ENCODE data around the gene GGT1. TPM values are rescaled to one million over a fixed set of nuclear protein-coding genes. Genes with fewer than 3 reads are reported as not detected.
A peak's percentile ranks its signal among the peaks of the same experiment; 100 is the strongest.
"Not testable (repeated sequence)": the region's sequence is repeated elsewhere in the genome, so short reads cannot be mapped to it uniquely, and the experiment has no call there.

Gene GGT1
- total and polyA plus RNA-seq, 2 of the 8 experiments (the other 6 are each of a cell fraction or from before 2014, with no cell fraction given): 14.4 to 29.2 TPM

- H4K8ac ChIP-seq (ENCODE audit: extremely low read depth, insufficient read depth, low read length); H3K79me2 ChIP-seq (ENCODE audit: control insufficient read depth in 1 of 2, insufficient read depth in 2 of 2, low read length in 2 of 2); H4K91ac ChIP-seq (replicated peaks; ENCODE audit: insufficient read length, low read length); H3K4me2 ChIP-seq (ENCODE audit: insufficient read depth in 1 of 2, low read depth in 2 of 2, low read length in 2 of 2); H3K36me3 ChIP-seq (ENCODE audit: control insufficient read depth in 2 of 4, insufficient read depth in 4 of 4, low read length in 3 of 4); H3K27me3 ChIP-seq (replicated peaks in 1 of 4; ENCODE audit: control insufficient read depth in 3 of 4, extremely low read depth in 1 of 4, insufficient read depth in 3 of 4, low read length in 3 of 4); H4K20me1 ChIP-seq (replicated peaks in 1 of 2; ENCODE audit: control insufficient read depth in 1 of 2, insufficient read depth in 2 of 2, low read length in 2 of 2); H3K4ac ChIP-seq (replicated peaks; ENCODE audit: insufficient read length, low read depth, low read length); FAIRE-seq; H2BK5ac ChIP-seq (ENCODE audit: low read depth, low read length); CTCF ChIA-PET (ENCODE audit: partially characterized antibody); H2BK20ac ChIP-seq (ENCODE audit: low read length); H2AK5ac ChIP-seq (ENCODE audit: low read depth, low read length); H3K23me2 ChIP-seq (ENCODE audit: low read depth, low read length); H3K79me1 ChIP-seq (ENCODE audit: low read depth, low read length); H3K9ac ChIP-seq (replicated peaks in 1 of 4; ENCODE audit: extremely low read depth in 1 of 4, low read depth in 3 of 4, low read length in 3 of 4); H3K14ac ChIP-seq (ENCODE audit: insufficient read length); H3K9me3 ChIP-seq (ENCODE audit: insufficient read depth in 2 of 2, low read depth in 1 of 2, low read length in 1 of 2); H2BK12ac ChIP-seq (ENCODE audit: low read depth, low read length); H2AFZ ChIP-seq (ENCODE audit: low read length); H3K56ac ChIP-seq (replicated peaks; ENCODE audit: insufficient read length, low read depth, low read length); H2BK120ac ChIP-seq (replicated peaks; ENCODE audit: low read depth, low read length); H4K5ac ChIP-seq (ENCODE audit: insufficient read length, low read depth, low read length); H3K18ac ChIP-seq (ENCODE audit: extremely low read depth, low read length); H3K4me3 ChIP-seq (ENCODE audit: extremely low read depth in 1 of 4, insufficient read depth in 2 of 4, low read depth in 3 of 4, low read length in 4 of 4); H3K27ac ChIP-seq (ENCODE audit: low read depth, low read length); POLR2A ChIA-PET (ENCODE audit: partially characterized antibody); H3K23ac ChIP-seq (ENCODE audit: insufficient read length); H3K4me1 ChIP-seq (replicated peaks in 1 of 4; ENCODE audit: control insufficient read depth in 3 of 4, insufficient read depth in 4 of 4, low read length in 3 of 4); H2BK15ac ChIP-seq (ENCODE audit: low read length): not testable (repeated sequence)
- whole genome bisulfite sequencing, 2 experiments (ENCODE audit: extremely low coverage in 1 of 2, insufficient coverage in 1 of 2, insufficient read length in 1 of 2, insufficient replicate concordance in 2 of 2, low coverage in 1 of 2, low lambda C conversion rate in 2 of 2, missing lambda C conversion rate in 1 of 2): 70% methylated on average over 10 of the region's 15 CpGs; no CpG with 5 or more reads in 1 of the 2 experiments
- DNase-seq (ENCODE audit: low read depth in 1 of 2, low spot score in 2 of 2): peak in 1 of 2 experiments; percentile 54
Observed at GRCh38 chr22:24614794-24615193, 11.8 kb downstream of the GGT1 start.

GRCh38 chr22:24621244-24621643, 18.3 kb downstream of the GGT1 start:
- H3K4me1 ChIP-seq (replicated peaks in 1 of 4; ENCODE audit: control insufficient read depth in 3 of 4, insufficient read depth in 4 of 4, low read length in 3 of 4); H3K4ac ChIP-seq (replicated peaks; ENCODE audit: insufficient read length, low read depth, low read length); POLR2A ChIA-PET (ENCODE audit: partially characterized antibody); H3K23me2 ChIP-seq (ENCODE audit: low read depth, low read length); H3K36me3 ChIP-seq (ENCODE audit: control insufficient read depth in 2 of 4, insufficient read depth in 4 of 4, low read length in 3 of 4); H3K79me1 ChIP-seq (ENCODE audit: low read depth, low read length); DNase-seq (ENCODE audit: low read depth in 1 of 2, low spot score in 2 of 2); H3K56ac ChIP-seq (replicated peaks; ENCODE audit: insufficient read length, low read depth, low read length); H3K9me3 ChIP-seq (ENCODE audit: insufficient read depth in 2 of 2, low read depth in 1 of 2, low read length in 1 of 2); H4K91ac ChIP-seq (replicated peaks; ENCODE audit: insufficient read length, low read length); H2AFZ ChIP-seq (ENCODE audit: low read length); H3K14ac ChIP-seq (ENCODE audit: insufficient read length); H2BK120ac ChIP-seq (replicated peaks; ENCODE audit: low read depth, low read length); H2BK20ac ChIP-seq (ENCODE audit: low read length); H3K27ac ChIP-seq (ENCODE audit: low read depth, low read length); H3K79me2 ChIP-seq (ENCODE audit: control insufficient read depth in 1 of 2, insufficient read depth in 2 of 2, low read length in 2 of 2); H2BK15ac ChIP-seq (ENCODE audit: low read length); H3K18ac ChIP-seq (ENCODE audit: extremely low read depth, low read length); FAIRE-seq; H4K8ac ChIP-seq (ENCODE audit: extremely low read depth, insufficient read depth, low read length); H2BK12ac ChIP-seq (ENCODE audit: low read depth, low read length); H2AK5ac ChIP-seq (ENCODE audit: low read depth, low read length); H3K27me3 ChIP-seq (replicated peaks in 1 of 4; ENCODE audit: control insufficient read depth in 3 of 4, extremely low read depth in 1 of 4, insufficient read depth in 3 of 4, low read length in 3 of 4); H3K4me3 ChIP-seq (ENCODE audit: extremely low read depth in 1 of 4, insufficient read depth in 2 of 4, low read depth in 3 of 4, low read length in 4 of 4); H3K4me2 ChIP-seq (ENCODE audit: insufficient read depth in 1 of 2, low read depth in 2 of 2, low read length in 2 of 2); H4K5ac ChIP-seq (ENCODE audit: insufficient read length, low read depth, low read length); H3K23ac ChIP-seq (ENCODE audit: insufficient read length); H2BK5ac ChIP-seq (ENCODE audit: low read depth, low read length); H4K20me1 ChIP-seq (replicated peaks in 1 of 2; ENCODE audit: control insufficient read depth in 1 of 2, insufficient read depth in 2 of 2, low read length in 2 of 2); H3K9ac ChIP-seq (replicated peaks in 1 of 4; ENCODE audit: extremely low read depth in 1 of 4, low read depth in 3 of 4, low read length in 3 of 4): not testable (repeated sequence)
- CTCF ChIA-PET (ENCODE audit: partially characterized antibody): interaction anchor here (1.3 to 1.8 kb wide), 2 partner anchors 26 to 139 kb away, joined by 3 read pairs; no protein-coding TSS in a partner anchor
- 51% methylated on average over 3 of the region's 5 CpGs; no CpG with 5 or more reads in 1 of the 2 experiments for WGBS, 2 experiments (ENCODE audit: extremely low coverage in 1 of 2, insufficient coverage in 1 of 2, insufficient read length in 1 of 2, insufficient replicate concordance in 2 of 2, low coverage in 1 of 2, low lambda C conversion rate in 2 of 2, missing lambda C conversion rate in 1 of 2)

Measured in H1 (cell line).